Upper lobe of left lung (tissue), 4 donors: ENCODE data around the gene KRT71.

Experiments
- POLR2AphosphoS5 ChIP-seq, 2 donors: sonication (generic); formaldehyde crosslinking; IDR thresholded peaks; one replicate each; pipeline ENCODE4 v1.5.1; 2017; ENCODE audit warnings: antibody characterized with exemption in 2 of 2
- TF ChIP-seq, protein P1 (sequence below), 6 experiments: fragments of 450-650 bp in 4 of 6; fragments of 200-600 bp in 2 of 6; sonication (generic) in 2 of 6; IDR thresholded peaks; one replicate each; pipeline ENCODE4 v1.5.1; 2016 to 2019; ENCODE audit warnings: antibody characterized with exemption in 6 of 6

DNA sequence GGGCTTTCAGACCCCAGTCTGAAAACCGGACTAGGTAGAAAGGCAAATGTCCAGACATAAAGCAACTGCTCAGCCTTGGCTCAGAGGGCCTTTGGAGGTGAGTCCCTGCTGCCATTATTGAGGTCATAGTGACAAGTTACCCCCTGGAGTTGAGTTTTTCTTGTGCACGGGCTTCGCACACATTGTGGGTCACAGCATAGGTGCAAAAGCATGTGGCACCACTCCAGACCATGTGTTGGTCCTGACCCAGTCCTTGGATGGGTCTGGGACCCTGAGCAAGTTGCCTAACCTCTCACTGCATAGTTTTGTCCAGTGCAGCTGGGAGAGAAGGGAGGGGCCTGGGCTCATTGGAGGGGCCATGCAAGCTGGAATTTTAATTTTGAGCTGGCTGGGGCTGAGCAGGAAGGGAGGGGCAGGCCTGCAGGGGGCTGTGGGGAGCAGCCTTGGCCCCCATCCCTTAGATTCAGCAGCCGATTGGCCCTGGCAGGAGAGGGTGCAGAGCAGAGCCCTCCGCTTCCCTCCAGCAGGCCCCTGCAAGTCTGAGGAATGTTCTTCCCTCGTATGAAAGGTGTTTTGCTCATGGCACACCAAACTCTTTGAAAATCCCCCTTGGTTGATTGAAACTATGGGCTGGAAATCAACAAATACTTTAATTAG lies 28.6 kb downstream of the KRT71 start:
- TF ChIP-seq, protein P1, sequence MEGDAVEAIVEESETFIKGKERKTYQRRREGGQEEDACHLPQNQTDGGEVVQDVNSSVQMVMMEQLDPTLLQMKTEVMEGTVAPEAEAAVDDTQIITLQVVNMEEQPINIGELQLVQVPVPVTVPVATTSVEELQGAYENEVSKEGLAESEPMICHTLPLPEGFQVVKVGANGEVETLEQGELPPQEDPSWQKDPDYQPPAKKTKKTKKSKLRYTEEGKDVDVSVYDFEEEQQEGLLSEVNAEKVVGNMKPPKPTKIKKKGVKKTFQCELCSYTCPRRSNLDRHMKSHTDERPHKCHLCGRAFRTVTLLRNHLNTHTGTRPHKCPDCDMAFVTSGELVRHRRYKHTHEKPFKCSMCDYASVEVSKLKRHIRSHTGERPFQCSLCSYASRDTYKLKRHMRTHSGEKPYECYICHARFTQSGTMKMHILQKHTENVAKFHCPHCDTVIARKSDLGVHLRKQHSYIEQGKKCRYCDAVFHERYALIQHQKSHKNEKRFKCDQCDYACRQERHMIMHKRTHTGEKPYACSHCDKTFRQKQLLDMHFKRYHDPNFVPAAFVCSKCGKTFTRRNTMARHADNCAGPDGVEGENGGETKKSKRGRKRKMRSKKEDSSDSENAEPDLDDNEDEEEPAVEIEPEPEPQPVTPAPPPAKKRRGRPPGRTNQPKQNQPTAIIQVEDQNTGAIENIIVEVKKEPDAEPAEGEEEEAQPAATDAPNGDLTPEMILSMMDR (IDR thresholded peaks at IDR 0.05) = no peak
- no peak for TF ChIP-seq POLR2AphosphoS5 (IDR thresholded peaks at IDR 0.05)
